Measurements from ENCODE around the gene HMOX1. TPM values are rescaled to one million over a fixed set of nuclear protein-coding genes. Genes with fewer than 3 reads are reported as not detected.

Gene HMOX1
- total RNA-seq, 2 donors from 2014 or later = 1.9 to 11.1 TPM

GRCh38 chr22:35335936-35336781 lies 44.7 kb upstream of the HMOX1 start:
- H3K27me3 ChIP-seq = no peaks in the 10 kb centered on the region
- H3K4me1 ChIP-seq = peaks cover 0 to 36% of the 10 kb centered on the region in 2 donors
- TF ChIP-seq CTCF (IDR thresholded peaks at IDR 0.05) = no peak
- no peak overlapping the region for H3K4me3 ChIP-seq
- H3K36me3 ChIP-seq = peaks cover 92% of the 10 kb centered on the region
- DNase-seq (ENCODE audit: low spot score) = no peak
- H3K27ac ChIP-seq = peak overlapping the region; percentile 21 to 54
- H3K9me3 ChIP-seq = no peaks in the 10 kb centered on the region

GRCh38 chr22:35337932-35338331 lies 43.0 kb upstream of the HMOX1 start:
- Histone ChIP-seq H3K9me3 (no peaks in the 10 kb centered on the region), H3K4me1 (peaks cover 0 to 26% of the 10 kb centered on the region in 2 donors), H3K27me3 (no peaks in the 10 kb centered on the region), H3K36me3 (peaks cover 92% of the 10 kb centered on the region), H3K27ac (no peak overlapping the region), H3K4me3 (no peak overlapping the region)
- DNase-seq (ENCODE audit: low spot score) = no peak
- no peak for TF ChIP-seq CTCF (IDR thresholded peaks at IDR 0.05)

GRCh38 chr22:35341090-35341874 lies 39.6 kb upstream of the HMOX1 start:
- no peak overlapping the region for H3K4me3 ChIP-seq
- no peak for TF ChIP-seq CTCF (IDR thresholded peaks at IDR 0.05)
- H3K27me3 ChIP-seq = no peaks in the 10 kb centered on the region
- no peak for DNase-seq (ENCODE audit: low spot score)
- H3K36me3 ChIP-seq = peaks cover 85% of the 10 kb centered on the region
- peaks cover 0 to 5% of the 10 kb centered on the region in 2 donors for H3K4me1 ChIP-seq
- no peaks in the 10 kb centered on the region for H3K9me3 ChIP-seq
- H3K27ac ChIP-seq = no peak overlapping the region

- TF ChIP-seq CTCF (IDR thresholded peaks at IDR 0.05) = no peak
- Histone ChIP-seq H3K27me3 (no peaks in the 10 kb centered on the region), H3K36me3 (peaks cover 90% of the 10 kb centered on the region), H3K4me3 (no peak overlapping the region), H3K27ac (no peak overlapping the region), H3K4me1 (no peaks in the 10 kb centered on the region), H3K9me3 (no peaks in the 10 kb centered on the region)
- no peak for DNase-seq (ENCODE audit: low spot score)
Observed at GRCh38 chr22:35342390-35342789, 38.5 kb upstream of the HMOX1 start.

GRCh38 chr22:35343664-35344550 lies 37.0 kb upstream of the HMOX1 start:
- TF ChIP-seq CTCF (IDR thresholded peaks at IDR 0.05) = no peak
- peaks cover 85% of the 10 kb centered on the region for H3K36me3 ChIP-seq

More at GRCh38 chr22:35343664-35344550, 37.0 kb upstream of the HMOX1 start:
- DNase-seq (ENCODE audit: low spot score) = no peak
- H3K27ac ChIP-seq = no peak overlapping the region
- H3K4me3 ChIP-seq = no peak overlapping the region
- H3K9me3 ChIP-seq = no peaks in the 10 kb centered on the region
- H3K4me1 ChIP-seq = no peaks in the 10 kb centered on the region
- no peaks in the 10 kb centered on the region for H3K27me3 ChIP-seq
